ENCODE data around the gene TRIM17.

TRIM17 gene

DNA sequence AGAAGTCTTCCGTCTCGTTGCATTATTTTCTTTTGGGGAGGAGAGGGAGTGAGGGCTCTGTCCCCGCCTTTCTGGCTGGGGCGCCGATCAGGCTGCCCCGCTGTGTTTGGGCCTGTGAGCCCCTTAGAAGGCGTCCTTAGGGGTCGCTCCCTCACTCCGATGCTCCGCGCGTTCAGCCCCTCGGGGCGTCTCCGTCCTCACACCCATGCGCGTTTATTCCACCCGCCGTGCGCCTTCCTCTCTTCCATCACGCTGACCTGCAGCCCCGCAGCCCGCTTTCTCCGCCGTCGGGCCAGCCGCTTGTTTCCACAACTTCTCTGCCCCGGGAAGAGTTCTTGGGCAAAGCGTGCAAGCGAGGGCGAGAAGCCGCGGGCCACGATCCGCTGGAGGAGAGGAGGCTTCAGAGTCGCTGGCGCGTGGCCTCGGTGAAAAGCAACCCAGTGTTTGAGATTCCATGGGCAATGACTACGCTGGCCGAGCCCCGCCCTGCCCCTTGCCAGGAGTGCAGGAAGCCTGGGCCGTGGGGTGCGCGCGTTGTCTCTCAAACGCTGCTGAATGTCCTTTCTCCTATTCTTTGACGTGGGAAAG is 37.7 kb downstream of the TRIM17 start:
- peak overlapping the region; percentile 55; the same call in 1 of the 2 replicates for H3K27ac ChIP-seq (ENCODE audit: extremely low read depth, low read depth, low read length)
- H3K4me3 ChIP-seq (ENCODE audit: low read depth, low read length), result peak overlapping the region; percentile 52
- no peaks in the 10 kb centered on the region for H3K9me3 ChIP-seq (ENCODE audit: control insufficient read depth, insufficient read depth, low read depth, low read length)
- peaks cover 3% of the 10 kb centered on the region; the same call in 1 of the 2 replicates for H3K4me1 ChIP-seq (ENCODE audit: control insufficient read depth, insufficient read depth, low read length)
- no peaks in the 10 kb centered on the region for H3K36me3 ChIP-seq (ENCODE audit: control insufficient read depth in 2 of 2, insufficient read depth in 1 of 2, low read length in 2 of 2)
- ChIA-PET POLR2A (interaction anchor here (1.0 to 1.1 kb wide), 2 partner anchors 28 kb away, joined by 5 to 7 read pairs; partner anchors contain the start of gene TRIM11), CTCF (interaction anchor here (0.7 to 2.7 kb wide), 7 partner anchors 11 to 379 kb away, joined by 3 to 12 read pairs (median 4); no protein-coding TSS in a partner anchor)
- TF ChIP-seq ZNF664 (tag by site-specific recombination; IDR thresholded peaks at IDR 0.05), result no peak
- TF ChIP-seq ZNF169 (tag by site-specific recombination; IDR thresholded peaks at IDR 0.05), result no peak
- TF ChIP-seq GLIS2 (tag by site-specific recombination; IDR thresholded peaks at IDR 0.05), result no peak; the same call in none of the 2 replicates
- TF ChIP-seq ZNF157 (tag by site-specific recombination; IDR thresholded peaks at IDR 0.05), result no peak
- no peak for TF ChIP-seq ZNF747 (tag by site-specific recombination; IDR thresholded peaks at IDR 0.05)
- TF ChIP-seq ZNF398 (tag by site-specific recombination; IDR thresholded peaks at IDR 0.05), result no peak
- 0 out of 2 replicates have a peak, but pooled peaks have one; percentile 5 for TF ChIP-seq TRIM28 (IDR thresholded peaks at IDR 0.05; ENCODE audit: borderline replicate concordance, low read length)
- TF ChIP-seq ZNF223 (tag by site-specific recombination; IDR thresholded peaks at IDR 0.05), result no peak
- 0 out of 2 replicates have a peak, but pooled peaks have one; percentile 44 for TF ChIP-seq ZNF449 (tag by site-specific recombination; IDR thresholded peaks at IDR 0.05)
- no peak for TF ChIP-seq ZNF530 (tag by site-specific recombination; IDR thresholded peaks at IDR 0.05; ENCODE audit: low read depth)
- TF ChIP-seq ZNF138 (tag by site-specific recombination; IDR thresholded peaks at IDR 0.05; ENCODE audit: borderline replicate concordance), result no peak
- no peak for TF ChIP-seq ZNF48 (tag by site-specific recombination; IDR thresholded peaks at IDR 0.05)
- no peak for TF ChIP-seq ZNF510 (tag by site-specific recombination; IDR thresholded peaks at IDR 0.05; ENCODE audit: insufficient replicate concordance)
- TF ChIP-seq ZNF404 (tag by site-specific recombination; IDR thresholded peaks at IDR 0.05), result no peak
- 0 out of 2 replicates have a peak, but pooled peaks have one; percentile 41 for TF ChIP-seq MZF1 (tag by site-specific recombination; IDR thresholded peaks at IDR 0.05; ENCODE audit: borderline replicate concordance)
- 0 out of 2 replicates have a peak, but pooled peaks have one; percentile 9 for TF ChIP-seq ZNF324 (tag by site-specific recombination; IDR thresholded peaks at IDR 0.05)
- TF ChIP-seq ZNF701 (tag by site-specific recombination; IDR thresholded peaks at IDR 0.05), result no peak
- TF ChIP-seq, protein P1, sequence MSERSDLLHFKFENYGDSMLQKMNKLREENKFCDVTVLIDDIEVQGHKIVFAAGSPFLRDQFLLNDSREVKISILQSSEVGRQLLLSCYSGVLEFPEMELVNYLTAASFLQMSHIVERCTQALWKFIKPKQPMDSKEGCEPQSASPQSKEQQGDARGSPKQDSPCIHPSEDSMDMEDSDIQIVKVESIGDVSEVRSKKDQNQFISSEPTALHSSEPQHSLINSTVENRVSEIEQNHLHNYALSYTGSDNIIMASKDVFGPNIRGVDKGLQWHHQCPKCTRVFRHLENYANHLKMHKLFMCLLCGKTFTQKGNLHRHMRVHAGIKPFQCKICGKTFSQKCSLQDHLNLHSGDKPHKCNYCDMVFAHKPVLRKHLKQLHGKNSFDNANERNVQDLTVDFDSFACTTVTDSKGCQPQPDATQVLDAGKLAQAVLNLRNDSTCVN (tag by site-specific recombination; optimal IDR thresholded peaks at IDR 0.05), result no peak
- no peak for TF ChIP-seq ZNF677 (tag by site-specific recombination; IDR thresholded peaks at IDR 0.05)
- TF ChIP-seq HIC1 (tag by site-specific recombination; IDR thresholded peaks at IDR 0.05), result no peak
- peak; percentile 10; the same call in 1 of the 2 replicates for TF ChIP-seq ZNF391 (tag by site-specific recombination; IDR thresholded peaks at IDR 0.05; ENCODE audit: borderline replicate concordance, low read depth)
- TF ChIP-seq ZNF311 (tag by site-specific recombination; IDR thresholded peaks at IDR 0.05; ENCODE audit: borderline replicate concordance), result no peak
- TF ChIP-seq ZNF341 (tag by site-specific recombination; IDR thresholded peaks at IDR 0.05; ENCODE audit: low read depth), result peak; percentile 18; the same call in 1 of the 2 replicates
- no peak for TF ChIP-seq ZNF837 (tag by site-specific recombination; IDR thresholded peaks at IDR 0.05)
- TF ChIP-seq, protein P2, sequence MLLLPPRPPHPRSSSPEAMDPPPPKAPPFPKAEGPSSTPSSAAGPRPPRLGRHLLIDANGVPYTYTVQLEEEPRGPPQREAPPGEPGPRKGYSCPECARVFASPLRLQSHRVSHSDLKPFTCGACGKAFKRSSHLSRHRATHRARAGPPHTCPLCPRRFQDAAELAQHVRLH (tag by site-specific recombination; IDR thresholded peaks at IDR 0.05), result no peak
- no peak for TF ChIP-seq ZNF133 (tag by site-specific recombination; IDR thresholded peaks at IDR 0.05)
- TF ChIP-seq BCL11B (tag by site-specific recombination; IDR thresholded peaks at IDR 0.05; ENCODE audit: low read depth), result no peak
- no peak for TF ChIP-seq ZNF10 (tag by site-specific recombination; IDR thresholded peaks at IDR 0.05)
- no peak for TF ChIP-seq ZNF768 (tag by site-specific recombination; IDR thresholded peaks at IDR 0.05)
- TF ChIP-seq ZSCAN16 (tag by site-specific recombination; IDR thresholded peaks at IDR 0.05), result no peak

All from HEK293 (cell line).